Activated CD4-positive, alpha-beta T cell treated with anti-CD3 and anti-CD28 coated beads, Interleukin-2, amount 10 ng/mL, durations not matched to agents 7 days and 5 days (primary cell): ENCODE results near the gene BMP4. TPM values are rescaled to one million over a fixed set of nuclear protein-coding genes. Genes with fewer than 3 reads are reported as not detected.
"Not testable (repeated sequence)": the region's sequence is repeated elsewhere in the genome, so short reads cannot be mapped to it uniquely, and the experiment has no call there.

Source experiments
- CTCF ChIA-PET: fragments of 350-600 bp; sonication (Branson Sonifier 250); formaldehyde crosslinking; loops from one replicate; lab custom pipeline; 2021; ENCODE audit warnings: antibody characterized with exemption; lab: Charles Lee
- POLR2A ChIA-PET: fragments of 350-600 bp; sonication (Branson Sonifier 250); formaldehyde crosslinking; loops from one replicate; lab custom pipeline; 2021; ENCODE audit warnings: antibody characterized with exemption; lab: Charles Lee
- DNase-seq: peaks from one replicate; pipeline ENCODE4 v3.0.0-alpha.2; 2020
- H3K27ac Mint-ChIP-seq: one replicate; pipeline ENCODE4 v1.8.0; 2021; ENCODE audit warnings: mild to moderate bottlenecking, moderate library complexity, mixed read lengths
- H3K27me3 Mint-ChIP-seq: one replicate; pipeline ENCODE4 v1.8.0; 2021; ENCODE audit warnings: mixed read lengths
- H3K36me3 Mint-ChIP-seq: one replicate; pipeline ENCODE4 v1.8.0; 2021; ENCODE audit warnings: low read depth, mixed read lengths
- H3K4me1 Mint-ChIP-seq: one replicate; pipeline ENCODE4 v1.8.0; 2021; ENCODE audit warnings: mixed read lengths
- H3K4me3 Mint-ChIP-seq: one replicate; pipeline ENCODE4 v1.8.0; 2021; ENCODE audit warnings: mild to moderate bottlenecking, moderate library complexity, mixed read lengths
- H3K9me3 Mint-ChIP-seq: one replicate; pipeline ENCODE4 v1.8.0; 2021; ENCODE audit warnings: mixed read lengths
- total RNA-seq, 2 experiments: library from RNA; stranded (reverse); gene quantifications; one replicate each; pipeline ENCODE4 v1.2.3, GENCODE V29; 2021

BMP4 gene
- under 1 TPM; 0.60 to 0.64 TPM for total RNA-seq

DNA sequence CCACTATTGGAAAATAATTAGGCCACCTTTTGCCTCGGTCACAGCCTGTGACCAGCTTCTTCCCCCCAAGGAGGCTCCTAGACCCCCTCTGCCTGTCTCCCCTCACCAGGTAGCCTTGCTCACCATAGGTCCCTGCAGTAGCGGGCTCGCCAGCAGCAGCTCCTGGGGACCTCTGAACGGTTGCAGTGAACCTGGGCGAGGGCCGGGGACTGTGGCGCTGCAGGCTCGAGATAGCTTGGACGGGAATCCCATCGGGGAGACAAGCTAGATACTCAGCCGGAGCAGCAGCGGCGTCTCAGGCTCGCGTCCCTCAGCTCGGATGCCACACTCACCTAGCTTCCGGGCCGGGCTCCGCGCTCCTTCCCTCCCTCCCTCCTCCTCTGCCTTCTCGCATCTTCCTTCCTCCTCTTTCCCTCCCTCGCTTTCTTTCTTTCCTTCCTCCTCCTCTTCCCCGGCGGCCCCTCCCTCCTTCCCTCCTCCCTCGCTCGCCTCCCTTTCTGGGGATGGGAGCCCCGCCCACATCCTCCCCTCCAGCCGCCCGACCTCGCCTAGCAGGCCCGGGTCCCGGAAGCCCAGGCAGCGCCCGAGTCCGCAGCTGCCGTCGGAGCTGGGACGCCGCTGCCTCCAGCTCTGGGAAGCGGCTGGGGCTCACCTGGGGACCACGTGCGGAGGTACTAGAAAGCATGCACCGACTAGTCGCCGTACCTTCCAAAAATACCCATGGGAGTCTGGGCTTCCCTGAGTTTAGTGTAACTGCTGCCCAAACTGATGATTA lies at the start of gene BMP4:
Gene BMP4, minus strand, starts transcription at position 399 of the 775 bp plus-strand sequence. CDS start 4,603 bp downstream, outside the sequence.
- Mint-ChIP-seq H3K4me1 (peaks cover 35% of the 10 kb centered on the region), H3K27ac (no peak within 1 kb of the TSS), H3K36me3 (no peaks in the 10 kb centered on the region), H3K27me3 (peaks cover 78% of the 10 kb centered on the region), H3K9me3 (no peaks in the 10 kb centered on the region), H3K4me3 (peak within 1 kb of the TSS; percentile 40)
- CTCF ChIA-PET, result interaction anchor here (0.6 kb wide), 1 partner anchor 976 kb away, joined by 3 read pairs; no protein-coding TSS in a partner anchor
- DNase-seq, result peak; percentile 21
- POLR2A ChIA-PET, result no interaction called here

DNA sequence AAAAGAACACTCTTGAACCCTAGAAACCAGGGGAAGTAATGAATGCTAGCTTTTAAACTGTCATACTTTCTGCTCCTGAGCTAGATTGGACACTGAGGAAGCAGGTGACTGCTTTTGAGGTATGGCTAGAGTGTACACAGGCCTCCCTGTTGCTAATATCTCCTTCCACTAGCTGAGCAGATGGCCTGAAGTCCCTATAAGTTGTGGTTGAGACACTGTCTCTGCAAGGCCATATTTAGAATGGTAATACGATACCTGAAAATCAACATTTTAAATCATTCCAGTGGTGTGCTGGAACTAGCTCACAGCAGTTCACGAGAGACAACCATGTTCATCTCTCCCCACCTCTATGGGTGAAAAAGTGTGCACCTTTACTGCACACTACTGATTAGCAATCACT lies 46.4 kb upstream of the BMP4 start:
- no peak overlapping the region for H3K4me3 Mint-ChIP-seq
- no peak overlapping the region for H3K27ac Mint-ChIP-seq
- ChIA-PET POLR2A (no interaction called here), CTCF (no interaction called here)
- DNase-seq, result no peak
- H3K9me3 Mint-ChIP-seq, result no peaks in the 10 kb centered on the region
- H3K4me1 Mint-ChIP-seq, result no peaks in the 10 kb centered on the region
- H3K36me3 Mint-ChIP-seq, result no peaks in the 10 kb centered on the region
- no peaks in the 10 kb centered on the region for H3K27me3 Mint-ChIP-seq

DNA sequence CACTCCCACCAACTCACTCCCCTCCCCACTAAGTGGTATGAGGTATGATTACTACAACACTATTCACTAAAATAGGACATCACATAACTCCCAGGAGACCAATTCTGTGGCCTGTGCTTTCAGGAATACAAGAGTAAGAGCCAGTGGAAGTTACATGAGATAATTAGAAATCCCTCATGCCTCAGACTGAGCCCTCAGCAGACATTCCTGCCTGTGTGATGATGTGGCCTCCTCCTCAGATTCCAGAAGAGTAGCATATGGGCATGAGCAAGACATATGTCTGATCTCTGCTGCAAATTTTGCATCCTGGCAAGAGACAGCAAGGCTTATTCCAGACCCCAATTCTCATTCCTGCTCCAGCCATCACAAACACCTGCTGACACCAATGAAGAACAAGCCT lies 46.0 kb upstream of the BMP4 start:
- ChIA-PET POLR2A (no interaction called here), CTCF (no interaction called here)
- H3K4me3 Mint-ChIP-seq, result no peak overlapping the region
- H3K36me3 Mint-ChIP-seq, result no peaks in the 10 kb centered on the region
- H3K9me3 Mint-ChIP-seq, result no peaks in the 10 kb centered on the region
- DNase-seq, result no peak
- no peak overlapping the region for H3K27ac Mint-ChIP-seq
- H3K4me1 Mint-ChIP-seq, result no peaks in the 10 kb centered on the region
- no peaks in the 10 kb centered on the region for H3K27me3 Mint-ChIP-seq

DNA sequence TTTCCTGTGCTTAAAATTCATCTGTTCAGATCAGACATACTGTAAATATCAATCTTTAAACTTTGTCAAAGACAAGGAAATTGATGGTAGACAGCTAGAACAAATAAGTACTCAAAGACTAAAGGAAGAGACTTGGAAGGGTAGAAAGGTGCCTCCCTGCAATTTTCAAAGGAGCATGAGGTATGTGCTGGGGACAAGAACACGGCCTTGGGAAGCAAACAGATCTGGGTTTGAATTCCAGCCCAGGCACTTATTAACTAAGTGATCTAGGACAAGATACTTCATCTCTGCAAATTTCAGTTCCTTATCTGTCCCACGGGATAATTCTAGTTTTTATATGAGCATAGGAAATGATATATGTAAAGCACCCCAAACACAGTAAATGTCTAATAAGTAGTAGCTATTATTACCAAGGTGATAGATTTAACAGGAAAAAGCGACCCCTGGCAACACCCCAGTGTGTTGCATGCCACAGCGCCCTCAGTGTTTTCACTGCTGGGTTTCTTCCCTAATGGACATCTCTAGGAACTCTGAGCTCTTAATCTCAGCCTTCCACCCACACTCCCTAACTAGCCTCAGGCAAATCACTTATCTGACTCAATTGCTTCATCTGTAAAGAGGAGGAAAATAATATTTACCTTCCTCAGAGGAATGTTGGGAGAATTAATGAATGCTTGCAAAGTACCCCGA lies 44.7 kb upstream of the BMP4 start:
- H3K4me3 Mint-ChIP-seq, result no peak overlapping the region
- POLR2A ChIA-PET, result no interaction called here
- no peaks in the 10 kb centered on the region for H3K36me3 Mint-ChIP-seq
- no peaks in the 10 kb centered on the region for H3K9me3 Mint-ChIP-seq
- CTCF ChIA-PET, result no interaction called here
- no peak overlapping the region for H3K27ac Mint-ChIP-seq
- no peaks in the 10 kb centered on the region for H3K4me1 Mint-ChIP-seq
- H3K27me3 Mint-ChIP-seq, result no peaks in the 10 kb centered on the region
- no peak for DNase-seq

DNA sequence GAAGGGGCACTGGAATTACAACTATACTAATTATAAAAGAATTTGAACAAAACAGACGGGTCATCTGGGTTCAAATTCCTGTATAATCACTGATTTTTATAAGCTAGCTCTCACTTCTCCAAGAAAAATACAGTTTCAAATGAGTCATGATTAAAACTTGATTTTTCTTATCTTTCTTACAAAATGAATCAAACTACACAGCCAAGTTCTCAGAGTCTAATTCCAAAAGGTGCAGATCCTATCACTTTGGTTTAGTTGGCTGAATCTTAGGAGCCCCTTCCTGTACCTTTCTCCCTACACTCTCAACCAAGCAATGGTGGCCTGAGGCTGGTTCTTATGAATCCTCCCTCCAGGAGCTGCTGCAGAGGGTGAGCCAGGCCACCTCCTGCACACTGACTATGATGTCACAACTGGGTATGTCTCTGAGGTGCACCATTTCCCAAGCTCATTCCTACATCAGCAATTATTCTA lies 43.8 kb upstream of the BMP4 start:
- Mint-ChIP-seq H3K9me3 (no peaks in the 10 kb centered on the region), H3K4me1 (no peaks in the 10 kb centered on the region), H3K27me3 (no peaks in the 10 kb centered on the region), H3K27ac (no peak overlapping the region), H3K4me3 (no peak overlapping the region), H3K36me3 (no peaks in the 10 kb centered on the region)
- POLR2A ChIA-PET, result no interaction called here
- CTCF ChIA-PET, result no interaction called here
- no peak for DNase-seq

DNA sequence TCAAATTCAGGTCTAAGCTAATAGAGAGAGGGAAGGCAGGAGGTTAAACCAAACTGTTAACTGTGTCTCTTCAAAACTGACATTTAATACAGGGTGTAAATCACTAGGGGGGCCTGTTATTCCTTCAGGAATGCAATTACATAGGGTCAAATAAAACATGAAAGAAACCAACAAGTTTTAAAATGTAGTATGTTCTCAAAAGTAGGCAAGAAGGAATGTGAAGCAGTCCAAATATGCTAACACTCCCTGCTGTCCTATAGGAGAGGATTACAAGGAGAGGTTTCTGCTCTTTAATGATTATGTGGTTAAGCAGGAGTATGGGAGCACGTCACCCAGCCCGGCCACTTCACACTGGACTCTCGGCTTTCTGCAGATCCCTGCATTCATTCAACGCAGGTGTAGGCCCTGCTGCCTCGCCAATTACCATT lies 42.5 kb upstream of the BMP4 start:
- H3K9me3 Mint-ChIP-seq, result no peaks in the 10 kb centered on the region
- H3K4me1 Mint-ChIP-seq, result no peaks in the 10 kb centered on the region
- no peak overlapping the region for H3K4me3 Mint-ChIP-seq
- H3K36me3 Mint-ChIP-seq, result no peaks in the 10 kb centered on the region
- no peak overlapping the region for H3K27ac Mint-ChIP-seq
- DNase-seq, result no peak
- ChIA-PET POLR2A (no interaction called here), CTCF (no interaction called here)
- no peaks in the 10 kb centered on the region for H3K27me3 Mint-ChIP-seq

DNA sequence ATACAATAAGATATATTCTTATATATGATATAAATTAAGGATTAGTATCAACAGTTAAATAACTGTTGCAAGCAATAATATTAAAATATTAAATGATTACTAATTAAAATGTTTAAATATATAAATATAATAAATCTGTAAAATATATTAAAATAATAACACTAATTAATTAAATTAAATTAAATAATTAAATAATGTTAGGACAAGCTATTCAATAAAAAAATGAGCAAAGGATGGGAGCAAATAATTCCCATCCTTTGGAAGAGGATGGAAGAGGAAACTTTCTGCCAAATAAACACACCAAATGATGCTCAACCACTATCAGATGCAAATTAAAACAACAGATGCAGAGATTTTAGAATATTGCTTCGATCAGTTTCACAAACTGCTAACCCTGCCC lies 39.4 kb upstream of the BMP4 start:
- CTCF ChIA-PET, result no interaction called here
- Mint-ChIP-seq H3K4me1 (no peaks in the 10 kb centered on the region), H3K27me3 (no peaks in the 10 kb centered on the region), H3K9me3 (no peaks in the 10 kb centered on the region), H3K4me3 (no peak overlapping the region), H3K27ac (no peak overlapping the region), H3K36me3 (no peaks in the 10 kb centered on the region)
- no peak for DNase-seq
- POLR2A ChIA-PET, result no interaction called here

DNA sequence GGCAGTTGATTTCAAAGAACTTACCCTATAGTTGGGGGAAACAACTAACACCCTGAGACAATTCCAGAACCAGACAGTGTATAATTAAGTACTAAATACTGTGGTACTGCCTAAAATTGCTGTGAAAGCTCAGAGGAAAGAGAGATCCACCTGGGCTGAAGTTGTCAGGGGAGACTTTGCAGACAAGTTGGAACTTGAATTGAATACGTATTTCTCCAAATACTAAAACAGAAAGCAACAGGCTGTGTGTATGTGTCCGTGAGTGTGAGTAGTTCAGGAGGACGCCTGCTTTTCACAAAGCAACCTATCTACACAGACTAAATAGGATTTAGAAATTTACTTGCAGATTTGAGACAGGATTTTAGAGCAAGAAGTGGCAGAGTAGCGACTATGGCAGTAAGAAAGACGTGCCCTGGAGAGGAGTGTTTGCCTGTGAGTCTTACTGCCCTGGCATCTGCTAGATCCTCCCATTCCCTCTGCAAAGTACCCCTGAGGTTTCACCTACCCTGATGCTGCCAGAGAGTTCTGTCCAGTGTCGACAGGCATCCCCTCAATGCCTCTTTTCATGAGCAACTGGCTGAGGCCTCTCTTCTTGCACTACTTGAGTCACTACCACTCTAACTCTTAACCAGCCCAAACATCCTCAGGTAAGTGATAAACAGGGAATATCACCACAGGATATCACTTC lies 37.4 kb upstream of the BMP4 start:
- Mint-ChIP-seq H3K36me3 (no peaks in the 10 kb centered on the region), H3K27me3 (no peaks in the 10 kb centered on the region), H3K4me1 (no peaks in the 10 kb centered on the region), H3K27ac (no peak overlapping the region), H3K9me3 (no peaks in the 10 kb centered on the region), H3K4me3 (no peak overlapping the region)
- ChIA-PET POLR2A (no interaction called here), CTCF (no interaction called here)
- no peak for DNase-seq

DNA sequence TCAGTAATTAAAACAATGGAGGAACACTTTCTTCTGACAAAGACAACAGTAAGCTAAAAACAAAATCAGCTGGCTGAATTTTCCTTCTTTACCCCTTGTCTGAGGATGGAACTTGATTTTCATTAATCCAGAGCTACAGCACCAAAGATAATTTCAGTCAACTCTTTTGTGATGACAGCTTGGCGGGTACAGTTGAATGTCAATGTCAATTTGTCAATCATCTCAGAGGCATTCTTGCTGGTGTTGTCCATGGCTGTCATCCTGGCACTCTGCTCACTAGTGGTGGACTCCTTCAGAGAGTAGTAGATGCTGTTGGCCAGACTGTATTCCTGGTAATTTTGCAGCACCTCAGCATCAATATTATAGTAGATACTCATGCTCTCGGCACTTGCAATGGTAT lies 34.4 kb upstream of the BMP4 start:
- Mint-ChIP-seq H3K4me3 (no peak overlapping the region), H3K4me1 (no peaks in the 10 kb centered on the region), H3K9me3 (no peaks in the 10 kb centered on the region), H3K27ac (no peak overlapping the region), H3K36me3 (no peaks in the 10 kb centered on the region), H3K27me3 (no peaks in the 10 kb centered on the region)
- CTCF ChIA-PET, result no interaction called here
- POLR2A ChIA-PET, result no interaction called here
- no peak for DNase-seq

DNA sequence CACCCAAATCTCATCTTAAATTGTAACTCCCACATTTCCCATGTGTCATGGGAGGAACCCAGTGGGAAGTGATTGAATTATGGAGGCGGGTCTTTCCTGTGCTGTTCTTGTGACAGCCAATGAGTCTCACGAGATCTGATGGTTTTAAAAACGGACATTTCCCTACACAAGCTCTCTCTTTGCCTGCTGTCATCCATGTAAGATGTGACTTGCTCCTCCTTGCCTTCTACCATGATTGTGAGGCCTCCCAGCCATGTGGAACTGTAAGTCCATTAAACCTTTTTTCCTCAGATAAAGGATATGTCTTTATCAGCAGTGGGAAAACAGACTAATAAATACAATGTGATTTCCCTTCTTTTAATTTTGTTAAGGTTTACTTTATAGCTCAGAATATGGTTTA lies 30.1 kb upstream of the BMP4 start:
- DNase-seq, POLR2A ChIA-PET, H3K36me3 Mint-ChIP-seq, H3K4me1 Mint-ChIP-seq, CTCF ChIA-PET, H3K4me3 Mint-ChIP-seq, H3K27ac Mint-ChIP-seq, H3K27me3 Mint-ChIP-seq: not testable (repeated sequence)
- peaks cover 16% of the 10 kb centered on the region for H3K9me3 Mint-ChIP-seq

DNA sequence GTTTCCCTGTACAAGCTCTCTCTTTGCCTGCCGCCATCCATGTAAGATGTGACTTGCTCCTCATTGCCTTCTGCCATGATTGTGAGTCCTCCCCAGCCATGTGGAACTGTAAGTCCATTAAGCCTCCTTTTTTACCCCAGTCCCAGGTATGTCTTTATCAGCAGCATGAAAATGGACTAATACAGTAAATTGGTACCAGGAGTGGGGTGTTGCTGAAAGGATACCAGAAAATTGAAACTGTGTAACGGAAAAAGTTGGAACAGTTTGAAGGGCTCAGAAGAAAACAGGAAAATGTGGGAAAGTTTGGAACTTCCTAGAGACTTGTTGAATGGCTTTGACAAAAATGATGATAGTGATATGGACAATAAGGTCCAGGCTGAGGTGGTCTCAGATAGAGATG lies 28.3 kb upstream of the BMP4 start:
- H3K27me3 Mint-ChIP-seq, H3K27ac Mint-ChIP-seq, POLR2A ChIA-PET, H3K4me1 Mint-ChIP-seq, H3K36me3 Mint-ChIP-seq, CTCF ChIA-PET, DNase-seq, H3K4me3 Mint-ChIP-seq: not testable (repeated sequence)
- peaks cover 16% of the 10 kb centered on the region for H3K9me3 Mint-ChIP-seq

DNA sequence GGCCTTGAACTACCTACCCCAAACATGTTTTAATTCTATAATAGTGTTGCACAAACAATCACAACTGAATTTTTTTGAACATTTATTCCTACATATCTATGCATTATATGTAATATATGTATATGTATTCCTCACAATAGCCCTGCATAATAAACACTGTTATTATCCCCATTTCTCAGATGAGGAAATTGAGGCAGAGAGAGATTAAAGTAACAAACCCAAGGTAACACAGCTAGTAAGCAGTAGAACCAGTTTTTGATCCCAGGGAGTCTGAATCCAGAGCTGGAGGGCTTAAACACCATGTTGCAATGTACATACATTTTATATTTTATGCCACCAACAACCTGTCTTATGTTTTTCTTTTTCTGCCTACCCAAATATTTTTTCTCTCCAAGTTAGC lies 26.5 kb upstream of the BMP4 start:
- Mint-ChIP-seq H3K27ac (no peak overlapping the region), H3K9me3 (peaks cover 16% of the 10 kb centered on the region), H3K36me3 (peaks cover 3% of the 10 kb centered on the region), H3K4me1 (no peaks in the 10 kb centered on the region), H3K4me3 (no peak overlapping the region), H3K27me3 (peaks cover 5% of the 10 kb centered on the region)
- no peak for DNase-seq
- ChIA-PET POLR2A (no interaction called here), CTCF (no interaction called here)

DNA sequence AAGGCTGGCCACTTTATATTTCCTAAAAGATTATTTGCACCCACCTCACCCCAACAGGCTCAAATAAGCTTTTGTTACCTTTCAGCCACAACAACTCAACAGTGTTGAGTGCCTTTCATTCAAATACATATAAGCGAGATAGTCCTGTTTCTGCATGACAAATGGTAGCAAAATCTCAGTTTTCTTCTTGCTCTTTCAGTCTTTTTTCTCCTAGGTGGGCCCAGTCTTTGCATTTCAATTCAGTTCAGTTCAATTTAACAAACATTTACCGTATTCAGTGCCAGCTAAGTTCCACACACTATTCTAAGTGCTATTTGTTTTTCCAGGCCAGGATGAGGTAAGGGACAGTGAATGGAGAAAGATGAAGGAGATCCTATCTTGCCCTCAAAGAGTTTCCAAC lies 25.9 kb upstream of the BMP4 start:
- H3K4me1 Mint-ChIP-seq, result no peaks in the 10 kb centered on the region
- ChIA-PET POLR2A (no interaction called here), CTCF (no interaction called here)
- no peak for DNase-seq
- peaks cover 3% of the 10 kb centered on the region for H3K36me3 Mint-ChIP-seq
- H3K4me3 Mint-ChIP-seq, result no peak overlapping the region
- peaks cover 5% of the 10 kb centered on the region for H3K27me3 Mint-ChIP-seq
- no peak overlapping the region for H3K27ac Mint-ChIP-seq
- H3K9me3 Mint-ChIP-seq, result peaks cover 16% of the 10 kb centered on the region
